EH (cell line): ENCODE data around the gene ALPP.
"Not testable (repeated sequence)": the region's sequence is repeated elsewhere in the genome, so short reads cannot be mapped to it uniquely, and the experiment has no call there.

Experiments used
- DNase-seq: peaks from one replicate; pipeline ENCODE4 v3.0.0-alpha.2; 2015; ENCODE audit warnings: low read depth

ALPP gene

DNA sequence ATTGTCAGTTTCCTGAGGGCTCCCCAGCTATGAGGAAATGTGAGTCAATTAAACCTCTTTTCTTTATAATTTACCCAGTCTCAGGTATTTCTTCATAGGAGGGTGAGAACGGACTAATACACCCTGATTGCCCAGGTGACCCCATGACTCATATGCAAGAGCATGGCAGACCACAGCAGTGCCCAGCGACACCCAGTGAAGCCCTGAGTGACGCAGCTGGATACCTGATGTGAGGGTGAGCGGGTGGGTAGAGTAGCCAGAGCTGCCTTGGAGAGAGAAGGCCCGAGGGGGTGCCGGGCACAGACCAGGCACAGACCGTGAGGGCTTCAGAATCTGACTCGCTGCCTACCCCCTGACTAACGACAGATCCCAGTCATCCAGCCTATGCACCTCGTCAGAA, 43.5 kb downstream of the ALPP start:
- no peak for DNase-seq

DNA sequence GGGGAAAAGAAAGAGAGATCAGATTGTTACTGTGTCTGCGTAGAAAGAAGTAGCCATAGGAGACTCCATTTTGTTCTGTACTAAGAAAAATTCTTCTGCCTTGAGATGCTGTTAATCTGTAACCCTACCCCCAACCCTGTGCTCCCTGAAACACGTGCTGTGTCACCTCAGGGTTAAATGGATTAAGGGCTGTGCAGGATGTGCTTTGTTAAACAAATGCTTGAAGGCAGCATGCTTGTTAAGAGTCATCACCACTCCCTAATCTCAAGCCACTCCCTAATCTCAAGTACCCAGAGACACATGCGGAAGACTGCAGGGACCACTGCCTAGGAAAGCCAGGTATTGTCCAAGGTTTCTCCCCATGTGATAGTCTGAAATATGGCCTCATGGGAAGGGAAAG, 44.4 kb downstream of the ALPP start:
- DNase-seq = not testable (repeated sequence)

DNA sequence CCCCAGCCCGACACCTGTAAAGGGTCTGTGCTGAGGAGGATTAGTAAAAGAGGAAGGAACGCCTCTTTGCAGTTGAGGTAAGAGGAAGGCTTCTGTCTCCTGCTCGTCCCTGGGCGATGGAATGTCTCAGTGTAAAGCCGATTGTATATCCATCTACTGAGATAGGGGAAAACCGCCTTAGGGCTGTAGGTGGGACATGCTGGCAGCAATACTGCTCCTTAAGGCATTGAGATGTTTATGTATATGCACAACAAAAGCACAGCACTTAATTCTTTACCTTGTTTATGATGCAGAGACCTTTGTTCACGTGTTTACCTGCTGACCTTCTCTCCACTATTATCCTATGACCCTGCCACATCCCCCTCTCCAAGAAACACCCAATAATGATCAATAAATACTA, 44.9 kb downstream of the ALPP start:
- DNase-seq = not testable (repeated sequence)

DNA sequence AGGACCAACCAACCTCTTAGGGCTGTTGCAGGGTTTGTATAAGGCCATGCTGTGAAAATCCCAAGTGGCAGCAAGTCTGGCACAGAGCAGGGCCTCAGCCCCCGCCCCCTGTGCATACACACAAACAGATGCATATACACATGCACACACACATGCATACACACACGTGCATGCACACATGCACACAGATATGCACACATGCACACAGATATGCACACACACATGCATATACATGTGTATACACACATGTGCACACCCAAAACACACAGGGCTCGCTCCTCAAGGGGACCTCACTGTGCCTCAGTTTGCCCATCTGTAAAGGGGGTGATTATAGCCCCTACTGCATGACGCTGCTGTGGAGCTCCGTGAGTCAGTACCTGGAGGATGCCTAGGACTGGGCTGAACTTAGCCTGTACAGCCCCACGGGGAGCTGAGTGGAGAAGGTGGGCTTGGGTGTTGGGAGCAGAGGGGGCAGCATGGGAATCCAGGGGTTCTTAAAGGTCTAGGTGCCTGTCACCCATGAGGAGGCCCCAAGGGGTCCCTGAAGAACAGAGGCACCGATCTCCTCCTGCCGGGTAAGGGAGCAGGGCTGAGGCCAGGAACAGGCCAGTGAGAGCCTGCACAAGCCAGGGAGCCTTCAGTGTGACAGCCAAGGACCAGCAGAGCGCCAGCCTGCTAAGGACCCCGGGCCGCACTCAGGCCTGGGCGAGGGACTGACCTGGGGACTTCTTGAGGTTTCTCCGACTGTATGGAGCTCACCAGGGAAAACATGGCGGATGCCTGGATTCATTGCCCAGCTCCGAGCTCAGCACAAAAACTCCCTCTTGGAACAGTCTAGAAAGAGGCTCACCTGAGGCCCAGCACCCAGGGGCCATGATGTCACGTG, 53.4 kb downstream of the ALPP start:
- no peak for DNase-seq
